H1 (cell line): ENCODE results near the gene NFIC. TPM values are rescaled to one million over a fixed set of nuclear protein-coding genes. Genes with fewer than 3 reads are reported as not detected.

Source experiments
- CTCF ChIA-PET: fragments of 300-600 bp; sonication (Branson Sonifier 250); formaldehyde crosslinking; loops from one replicate; lab custom pipeline; 2021; ENCODE audit not compliant: partially characterized antibody; lab: Charles Lee
- POLR2A ChIA-PET: fragments of 300-600 bp; sonication (Branson Sonifier 250); formaldehyde crosslinking; loops from one replicate; lab custom pipeline; 2021; ENCODE audit warnings: inconsistent platforms; ENCODE audit not compliant: partially characterized antibody; lab: Charles Lee
- DNase-seq, 2 experiments: peaks; one replicate each; pipeline versions ENCODE4 v3.0.0 to v3.0.0-alpha.2; 2010 to 2022; ENCODE audit warnings: low spot score in 2 of 2, low read depth in 1 of 2, mixed read lengths in 1 of 2
- FAIRE-seq: peaks from 2 replicates; lab custom pipeline; 2011; peaks lifted over from hg19 to GRCh38; lab: Jason Lieb, UNC
- H2AFZ ChIP-seq: 2 replicates; pipeline ENCODE4 v1.8.1; 2012; ENCODE audit warnings: low read length, inconsistent platforms
- H2AK5ac ChIP-seq: 2 replicates; pipeline ENCODE4 v1.6.1; 2013; ENCODE audit warnings: low read depth, low read length
- H2BK120ac ChIP-seq: replicated peaks from 2 replicates; pipeline ENCODE3; 2013; ENCODE audit warnings: low read depth, low read length, inconsistent platforms
- H2BK12ac ChIP-seq: 2 replicates; pipeline ENCODE4 v1.6.1; 2013; ENCODE audit warnings: low read depth, low read length
- H2BK15ac ChIP-seq: 2 replicates; pipeline ENCODE4 v1.6.1; 2013; ENCODE audit warnings: low read length
- H2BK20ac ChIP-seq: 2 replicates; pipeline ENCODE4 v1.6.1; 2013; ENCODE audit warnings: low read length
- H2BK5ac ChIP-seq: 2 replicates; pipeline ENCODE4 v1.6.1; 2013; ENCODE audit warnings: low read depth, low read length
- H3K14ac ChIP-seq: 2 replicates; pipeline ENCODE4 v1.6.1; 2013; ENCODE audit warnings: inconsistent platforms; ENCODE audit not compliant: insufficient read length
- H3K18ac ChIP-seq: 2 replicates; pipeline ENCODE4 v1.6.1; 2013; ENCODE audit warnings: low read length; ENCODE audit errors: extremely low read depth
- H3K23ac ChIP-seq: 2 replicates; pipeline ENCODE4 v1.6.1; 2013; ENCODE audit warnings: inconsistent platforms; ENCODE audit not compliant: insufficient read length
- H3K23me2 ChIP-seq: 2 replicates; pipeline ENCODE4 v1.6.1; 2013; ENCODE audit warnings: low read depth, low read length
- H3K27ac ChIP-seq: 2 replicates; pipeline ENCODE4 v1.6.1; 2011; ENCODE audit warnings: low read depth, low read length, inconsistent platforms
- H3K27me3 ChIP-seq, 4 experiments: replicated peaks in 1 of 4; 1 replicate in 1 of 4; 2 replicates in 3 of 4; pipeline versions ENCODE4 v1.6.1 to v1.8.1; 2011 to 2013; ENCODE audit warnings: low read length in 3 of 4, mild to moderate bottlenecking in 3 of 4, inconsistent platforms in 2 of 4, mixed read lengths in 2 of 4, moderate library complexity in 1 of 4; ENCODE audit not compliant: control insufficient read depth in 3 of 4, insufficient read depth in 3 of 4; ENCODE audit errors: extremely low read depth in 1 of 4
- H3K36me3 ChIP-seq, 4 experiments: 2 replicates each; pipeline versions ENCODE4 v1.6.1 to v1.8.1; 2011 to 2013; ENCODE audit warnings: mild to moderate bottlenecking in 4 of 4, low read length in 3 of 4, moderate library complexity in 2 of 4, control low read depth in 1 of 4, inconsistent platforms in 1 of 4; ENCODE audit not compliant: insufficient read depth in 4 of 4, control insufficient read depth in 2 of 4
- H3K4ac ChIP-seq: replicated peaks from 2 replicates; pipeline ENCODE3; 2013; ENCODE audit warnings: low read length, low read depth, mixed read lengths, inconsistent platforms; ENCODE audit not compliant: insufficient read length
- H3K4me1 ChIP-seq, 4 experiments: replicated peaks in 1 of 4; 1 replicate in 1 of 4; 2 replicates in 3 of 4; pipeline versions ENCODE4 v1.6.1 to v1.8.1; 2011 to 2013; ENCODE audit warnings: low read length in 3 of 4, inconsistent platforms in 2 of 4, mixed read lengths in 1 of 4; ENCODE audit not compliant: insufficient read depth in 4 of 4, control insufficient read depth in 3 of 4
- H3K4me2 ChIP-seq, 2 experiments: 2 replicates each; pipeline versions ENCODE4 v1.6.1 to v1.8.1; 2011 to 2013; ENCODE audit warnings: low read depth in 2 of 2, low read length in 2 of 2, control low read depth in 1 of 2, inconsistent platforms in 1 of 2, mild to moderate bottlenecking in 1 of 2; ENCODE audit not compliant: insufficient read depth in 1 of 2
- H3K4me3 ChIP-seq, 4 experiments: fragments of 200-600, 300-600 bp in 1 of 4; sonication (generic), shearing (Covaris generic), sonication (Bioruptor Twin) in 1 of 4; 2 replicates each; pipeline versions ENCODE4 v1.5.1 to v1.8.1; 2011 to 2016; ENCODE audit warnings: low read length in 4 of 4, low read depth in 3 of 4, control low read depth in 2 of 4, inconsistent platforms in 2 of 4, mild to moderate bottlenecking in 2 of 4, mixed read lengths in 1 of 4, moderate library complexity in 1 of 4; ENCODE audit not compliant: insufficient read depth in 2 of 4; ENCODE audit errors: extremely low read depth in 1 of 4
- H3K56ac ChIP-seq: replicated peaks from 2 replicates; pipeline ENCODE3; 2013; ENCODE audit warnings: low read depth, mild to moderate bottlenecking, mixed read lengths, low read length, inconsistent platforms; ENCODE audit not compliant: insufficient read length
- H3K79me1 ChIP-seq: 2 replicates; pipeline ENCODE4 v1.6.1; 2013; ENCODE audit warnings: low read depth, low read length, control low read depth
- H3K79me2 ChIP-seq, 2 experiments: 2 replicates each; pipeline versions ENCODE4 v1.6.1 to v1.8.1; 2012 to 2013; ENCODE audit warnings: low read length in 2 of 2, mild to moderate bottlenecking in 2 of 2, inconsistent platforms in 1 of 2; ENCODE audit not compliant: insufficient read depth in 2 of 2, control insufficient read depth in 1 of 2
- H3K9ac ChIP-seq, 4 experiments: replicated peaks in 1 of 4; 1 replicate in 1 of 4; 2 replicates in 3 of 4; pipeline versions ENCODE4 v1.6.1 to v1.8.1; 2011 to 2013; ENCODE audit warnings: low read depth in 3 of 4, low read length in 3 of 4, control low read depth in 2 of 4, mild to moderate bottlenecking in 2 of 4, moderate library complexity in 2 of 4, inconsistent platforms in 1 of 4; ENCODE audit errors: extremely low read depth in 1 of 4
- H3K9me3 ChIP-seq, 2 experiments: 2 replicates each; pipeline versions ENCODE4 v1.6.1 to v1.8.1; 2012 to 2013; ENCODE audit warnings: mild to moderate bottlenecking in 2 of 2, moderate library complexity in 2 of 2, control low read depth in 1 of 2, inconsistent platforms in 1 of 2, low read depth in 1 of 2, low read length in 1 of 2, mixed read lengths in 1 of 2; ENCODE audit not compliant: insufficient read depth in 2 of 2
- H4K20me1 ChIP-seq, 2 experiments: replicated peaks in 1 of 2; 2 replicates each; pipeline versions ENCODE3 to v1.8.1; 2011 to 2013; ENCODE audit warnings: inconsistent platforms in 2 of 2, low read length in 2 of 2, mild to moderate bottlenecking in 1 of 2; ENCODE audit not compliant: insufficient read depth in 2 of 2, control insufficient read depth in 1 of 2
- H4K5ac ChIP-seq: 2 replicates; pipeline ENCODE4 v1.6.1; 2013; ENCODE audit warnings: low read length, low read depth, mixed read lengths, inconsistent platforms; ENCODE audit not compliant: insufficient read length
- H4K8ac ChIP-seq: 2 replicates; pipeline ENCODE4 v1.8.0; 2013; ENCODE audit warnings: mild to moderate bottlenecking, moderate library complexity, low read length, inconsistent platforms; ENCODE audit not compliant: insufficient read depth; ENCODE audit errors: extremely low read depth
- H4K91ac ChIP-seq: replicated peaks from 2 replicates; pipeline ENCODE3; 2013; ENCODE audit warnings: low read length, mixed read lengths, inconsistent platforms; ENCODE audit not compliant: insufficient read length
- CEBPB ChIP-seq: IDR thresholded peaks from 2 replicates; pipeline ENCODE4 v1.6.1; 2012; ENCODE audit warnings: low read depth, low read length
- EGR1 ChIP-seq: IDR thresholded peaks from 2 replicates; pipeline ENCODE4 v1.6.1; 2011; ENCODE audit warnings: low read depth, low read length, borderline replicate concordance
- GABPA ChIP-seq: IDR thresholded peaks from 2 replicates; pipeline ENCODE4 v1.6.1; 2011; ENCODE audit warnings: mild to moderate bottlenecking, low read length, moderate library complexity, borderline replicate concordance; ENCODE audit not compliant: insufficient read depth
- NANOG ChIP-seq: IDR thresholded peaks from 2 replicates; pipeline ENCODE4 v1.6.1; 2011; ENCODE audit warnings: low read length, low read depth, mild to moderate bottlenecking, inconsistent platforms; ENCODE audit not compliant: insufficient read depth, poor library complexity, severe bottlenecking
- RBBP5 ChIP-seq: IDR thresholded peaks from 2 replicates; pipeline ENCODE4 v1.7.1; 2012; ENCODE audit warnings: low read depth, mild to moderate bottlenecking, inconsistent platforms, low read length, moderate library complexity, borderline replicate concordance
- WGBS, 2 experiments: shearing (Covaris generic) in 1 of 2; methylation state at CpG; one replicate each; pipeline versions ENCODE4 v1.1.6 to v1.1.7; 2013 to 2015; ENCODE audit warnings: low lambda C conversion rate in 2 of 2, mixed read lengths in 2 of 2, inconsistent platforms in 1 of 2, low coverage in 1 of 2, missing lambda C conversion rate in 1 of 2; ENCODE audit not compliant: insufficient replicate concordance in 2 of 2, insufficient coverage in 1 of 2, insufficient read length in 1 of 2; ENCODE audit errors: extremely low coverage in 1 of 2, missing lambda C conversion rate in 1 of 2; 5-methylcytosine and 5-hydroxymethylcytosine counted together
- long read RNA-seq, 2 experiments: library from RNA in 1 of 2; library from capped mRNA in 1 of 2; stranded (forward); transcript quantifications; one replicate each; pipeline ENCODE4 v2.0.0, GENCODE V29; 2021; ENCODE audit warnings: inconsistent platforms in 1 of 2
- polyA minus RNA-seq, 3 experiments: library from RNA; depleted of rRNA, polyadenylated mRNA; stranded (reverse); fragments of >200 nt; gene quantifications; 1 replicate in 2 of 3; 2 replicates in 1 of 3; pipeline ENCODE4 v1.2.3, GENCODE V29; 2011
- polyA plus RNA-seq, 7 experiments: library from polyadenylated mRNA; depleted of rRNA in 3 of 7; stranded (reverse) in 5 of 7; unstranded in 2 of 7; fragments of >200 nt in 5 of 7; fragments of 200-250 nt in 2 of 7; gene quantifications; 1 replicate in 5 of 7; 2 replicates in 1 of 7; 4 replicates in 1 of 7; pipeline versions ENCODE4 v1.2.1 to v1.2.3, GENCODE V29; 2011 to 2013; ENCODE audit warnings: missing spikeins in 2 of 7, mixed read lengths in 2 of 7
- total RNA-seq: library from RNA; stranded (reverse); fragmentation: NEBNext Ultra II Directional; extraction: Animal tissue kit (Norgen Biotek cat#: 25700); gene quantifications from 2 replicates; pipeline ENCODE4 v1.2.1, GENCODE V29; 2021

NFIC gene
- 2.6 and 3.2 TPM in 2 replicates for total RNA-seq
- polyA plus RNA-seq (2011; rRNA removed), result 0.56 and 0.82 TPM in 2 replicates
- polyA plus RNA-seq (2011; cell fraction: cytosol; rRNA removed), result 0.35 TPM
- polyA plus RNA-seq (2011; cell fraction: nucleus; rRNA removed), result 0.88 TPM
- 2.1 to 4.3 TPM (median 3.5 TPM) in 4 replicates for polyA plus RNA-seq (2012, experiment 1 of 2)
- 2.9 TPM for polyA plus RNA-seq (2012, experiment 2 of 2)
- 6.0 TPM for polyA plus RNA-seq (2013, experiment 1 of 2)
- polyA plus RNA-seq (2013, experiment 2 of 2), result 5.3 TPM
- polyA minus RNA-seq (2011; rRNA and poly(A)+ RNA removed), result 0.34 and 0.41 TPM in 2 replicates
- polyA minus RNA-seq (2011; cell fraction: cytosol; rRNA and poly(A)+ RNA removed), result 1.2 TPM
- 1.6 TPM for polyA minus RNA-seq (2011; cell fraction: nucleus; rRNA and poly(A)+ RNA removed)
- long read RNA-seq, experiment 1, partial matches to known transcripts, result 0 of 5 reads
- long read RNA-seq, experiment 1, other reads (novel, unspliced or antisense), result 5 of 5 reads
- long read RNA-seq, experiment 2, result 0 reads

DNA sequence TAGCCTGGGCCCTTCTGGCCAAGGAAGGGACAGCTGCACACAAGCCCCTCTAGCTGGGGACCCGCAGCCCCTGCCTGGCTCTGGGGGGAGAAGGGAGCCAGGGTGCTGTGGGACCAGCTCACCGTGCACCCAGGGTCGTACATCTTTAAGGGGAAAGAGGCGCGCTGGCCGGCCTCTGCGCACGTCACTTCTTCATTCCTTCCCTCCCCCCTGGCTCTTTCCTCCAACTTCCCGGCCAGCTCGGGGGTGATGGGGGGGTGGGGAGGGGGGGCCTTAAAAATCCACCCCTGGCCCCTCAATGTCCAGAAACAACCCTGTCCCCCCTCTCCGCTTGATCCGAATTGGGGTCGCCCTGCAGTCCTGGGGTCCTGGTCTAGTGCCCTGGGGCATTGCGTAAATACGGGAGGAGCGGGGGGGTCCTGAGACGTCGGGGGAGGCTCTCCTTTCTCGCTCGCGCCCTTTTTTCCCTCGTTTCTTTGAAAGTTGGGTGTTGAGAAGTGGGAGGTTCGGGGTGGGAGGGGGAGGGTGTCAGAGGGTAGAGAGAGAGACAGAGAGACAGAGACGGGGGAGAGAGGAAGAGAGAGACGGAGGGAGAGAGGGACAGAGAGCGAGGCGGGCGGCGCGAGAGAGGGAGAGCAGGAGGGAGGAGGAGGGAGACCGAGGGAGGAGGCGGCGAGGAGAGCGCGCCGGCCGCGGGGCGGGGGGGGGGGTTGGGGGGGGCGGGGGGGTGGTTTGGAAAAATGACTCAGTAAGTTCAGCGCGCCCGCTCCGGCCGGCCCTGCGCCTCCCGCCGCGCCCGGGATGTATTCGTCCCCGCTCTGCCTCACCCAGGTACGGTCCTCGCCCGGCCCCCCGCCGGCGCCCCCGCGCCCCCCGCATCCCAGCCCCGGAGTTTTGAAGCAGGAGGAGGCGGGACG lies at the start of gene NFIC:
Gene NFIC (plus strand): TSS at position 748 of the 917 bp plus-strand sequence. CDS start 54 bp downstream, at position 802.
- ChIA-PET CTCF (interaction anchor here (0.7 to 2.3 kb wide), 4 partner anchors 64 to 107 kb away, joined by 3 to 9 read pairs (median 4); no protein-coding TSS in a partner anchor), POLR2A (interaction anchor here (1.1 to 1.5 kb wide), 2 partner anchors 10 to 79 kb away, joined by 3 to 4 read pairs; no protein-coding TSS in a partner anchor)
- Histone ChIP-seq H3K79me1 (no peaks in the 10 kb centered on the region), H2BK20ac (no peak within 1 kb of the TSS), H3K9me3 (no peaks in the 10 kb centered on the region; a peak in 1 of 4 replicates), H3K27me3 (peaks cover 89 to 99% (median 97%) of the 10 kb centered on the region in 4 experiments), H3K23ac (no peak within 1 kb of the TSS), H2BK15ac (no peak within 1 kb of the TSS), H3K4me3 (peak within 1 kb of the TSS; percentile 23 to 64 (median 30); a peak in 7 of 8 replicates), H2BK12ac (peak within 1 kb of the TSS; percentile 84; the same call in 1 of the 2 replicates), H2BK5ac (no peak within 1 kb of the TSS), H4K20me1 (peaks cover 8 to 34% of the 10 kb centered on the region in 2 experiments), H4K8ac (0 out of 2 replicates have a peak within 1 kb of the TSS, but pooled peaks have one; percentile 60), H3K27ac (no peak within 1 kb of the TSS), H3K79me2 (no peaks in the 10 kb centered on the region)
- WGBS, 2 experiments, result 13% methylated on average over 3 of the region's 64 CpGs; no CpG with 5 or more reads in 1 of the 2 experiments
- TF ChIP-seq EGR1, result peak; percentile 69; the same call in 1 of the 2 replicates
- no peak for TF ChIP-seq NANOG
- TF ChIP-seq RBBP5, result 0 out of 2 replicates have a peak, but pooled peaks have one; percentile 6
- no peak for TF ChIP-seq GABPA
- TF ChIP-seq CEBPB, result 0 out of 2 replicates have a peak, but pooled peaks have one; percentile 54
- TF ChIP-seq, all 59 proteins: peak for 3
- H3K4me1 ChIP-seq, result peaks cover 11 to 30% (median 12%) of the 10 kb centered on the region in 4 experiments; a peak in 6 of 7 replicates
- peaks cover 8% of the 10 kb centered on the region; the same call in 1 of the 2 replicates for H3K23me2 ChIP-seq
- no peak within 1 kb of the TSS for H3K56ac ChIP-seq
- no peak within 1 kb of the TSS for H3K9ac ChIP-seq
- H2AK5ac ChIP-seq, result no peak within 1 kb of the TSS
- no peak within 1 kb of the TSS for H3K4ac ChIP-seq
- no peak for DNase-seq
- no peak for FAIRE-seq
- no peak within 1 kb of the TSS for H4K5ac ChIP-seq
- no peak within 1 kb of the TSS for H2BK120ac ChIP-seq
- H3K14ac ChIP-seq, result no peak within 1 kb of the TSS
- H3K18ac ChIP-seq, result peak within 1 kb of the TSS; percentile 19
- H3K4me2 ChIP-seq, result peak within 1 kb of the TSS; percentile 59 to 79
- H4K91ac ChIP-seq, result no peak within 1 kb of the TSS
- H2AFZ ChIP-seq, result no peak within 1 kb of the TSS
- peaks cover 0 to under 1% (median 0%) of the 10 kb centered on the region in 4 experiments; a peak in 1 of 8 replicates for H3K36me3 ChIP-seq
